Natural killer cell (primary cell): Measurements from ENCODE around the gene TTC22. TPM values are rescaled to one million over a fixed set of nuclear protein-coding genes. Genes with fewer than 3 reads are reported as not detected.

Source experiments
- ATAC-seq, 3 donors: fragments of 150-1000 bp in 2 of 3; fragments of 200-7000 bp in 1 of 3; cut with Tn5 transposase; 1 replicate in 1 of 3; 2 replicates in 2 of 3; pipeline ENCODE4 v1.10.0; 2021; ENCODE audit warnings: mild to moderate bottlenecking in 2 of 3, moderate library complexity in 2 of 3
- DNase-seq, 2 donors: peaks; one replicate each; pipeline versions ENCODE4 v3.0.0 to v3.0.0-alpha.2; 2013 to 2021; ENCODE audit warnings: mixed read lengths in 1 of 2
- H3K27ac ChIP-seq: one replicate; pipeline ENCODE4 v1.5.1; 2013; ENCODE audit warnings: mild to moderate bottlenecking, low read length
- H3K27me3 ChIP-seq: one replicate; pipeline ENCODE4 v1.6.1; 2013; ENCODE audit warnings: low read length; ENCODE audit not compliant: control insufficient read depth, insufficient read depth
- H3K36me3 ChIP-seq: one replicate; pipeline ENCODE4 v1.6.1; 2013; ENCODE audit warnings: low read length; ENCODE audit not compliant: control insufficient read depth, insufficient read depth
- H3K4me1 ChIP-seq: one replicate; pipeline ENCODE4 v1.6.1; 2013; ENCODE audit warnings: low read length; ENCODE audit not compliant: control insufficient read depth, insufficient read depth
- H3K4me3 ChIP-seq: one replicate; pipeline ENCODE4 v1.5.1; 2013; ENCODE audit warnings: low read length
- H3K9me3 ChIP-seq: one replicate; pipeline ENCODE4 v1.6.1; 2013; ENCODE audit warnings: low read length; ENCODE audit not compliant: control insufficient read depth, insufficient read depth
- H3K27ac Mint-ChIP-seq, 2 donors: one replicate each; pipeline ENCODE4 v1.8.0; 2022; ENCODE audit warnings: mild to moderate bottlenecking in 2 of 2, mixed read lengths in 2 of 2, moderate library complexity in 1 of 2
- H3K27me3 Mint-ChIP-seq, 2 donors: one replicate each; pipeline ENCODE4 v1.8.0; 2022; ENCODE audit warnings: low read depth in 2 of 2, mixed read lengths in 2 of 2
- H3K36me3 Mint-ChIP-seq: one replicate; pipeline ENCODE4 v1.8.0; 2022; ENCODE audit warnings: mixed read lengths
- H3K4me1 Mint-ChIP-seq, 2 donors: one replicate each; pipeline ENCODE4 v1.8.0; 2022; ENCODE audit warnings: mixed read lengths in 2 of 2
- H3K4me3 Mint-ChIP-seq: one replicate; pipeline ENCODE4 v1.8.0; 2022; ENCODE audit warnings: mild to moderate bottlenecking, moderate library complexity, mixed read lengths
- H3K9me3 Mint-ChIP-seq, 2 donors: one replicate each; pipeline ENCODE4 v1.8.0; 2022; ENCODE audit warnings: mixed read lengths in 2 of 2
- WGBS: methylation state at CpG from one replicate; pipeline ENCODE4 v1.1.7; 2013; ENCODE audit warnings: missing lambda C conversion rate; ENCODE audit not compliant: insufficient coverage; 5-methylcytosine and 5-hydroxymethylcytosine counted together
- intact Hi-C: fragments of 100-400 bp; cut with micrococcal nuclease; formaldehyde crosslinking; loops from one replicate; pipeline ENCODE4 v1.14.2; 2022
- total RNA-seq, 4 donors: library from RNA; stranded (reverse); fragments of 120-200 nt in 1 of 4; gene quantifications; one replicate each; pipeline versions ENCODE4 v1.2.3 to v1.2.4, GENCODE V29; 2013 to 2022
- TF ChIP-seq, protein P1 (sequence below): fragments of 200-600 bp; IDR thresholded peaks from one replicate; pipeline ENCODE4 v1.8.0; 2022; ENCODE audit warnings: antibody characterized with exemption

The TTC22 gene
- total RNA-seq, 3 donors from 2014 or later (not counting 1 experiment from before 2014, with no cell fraction given) = 17.8 to 30.8 (median 26.5) TPM

DNA sequence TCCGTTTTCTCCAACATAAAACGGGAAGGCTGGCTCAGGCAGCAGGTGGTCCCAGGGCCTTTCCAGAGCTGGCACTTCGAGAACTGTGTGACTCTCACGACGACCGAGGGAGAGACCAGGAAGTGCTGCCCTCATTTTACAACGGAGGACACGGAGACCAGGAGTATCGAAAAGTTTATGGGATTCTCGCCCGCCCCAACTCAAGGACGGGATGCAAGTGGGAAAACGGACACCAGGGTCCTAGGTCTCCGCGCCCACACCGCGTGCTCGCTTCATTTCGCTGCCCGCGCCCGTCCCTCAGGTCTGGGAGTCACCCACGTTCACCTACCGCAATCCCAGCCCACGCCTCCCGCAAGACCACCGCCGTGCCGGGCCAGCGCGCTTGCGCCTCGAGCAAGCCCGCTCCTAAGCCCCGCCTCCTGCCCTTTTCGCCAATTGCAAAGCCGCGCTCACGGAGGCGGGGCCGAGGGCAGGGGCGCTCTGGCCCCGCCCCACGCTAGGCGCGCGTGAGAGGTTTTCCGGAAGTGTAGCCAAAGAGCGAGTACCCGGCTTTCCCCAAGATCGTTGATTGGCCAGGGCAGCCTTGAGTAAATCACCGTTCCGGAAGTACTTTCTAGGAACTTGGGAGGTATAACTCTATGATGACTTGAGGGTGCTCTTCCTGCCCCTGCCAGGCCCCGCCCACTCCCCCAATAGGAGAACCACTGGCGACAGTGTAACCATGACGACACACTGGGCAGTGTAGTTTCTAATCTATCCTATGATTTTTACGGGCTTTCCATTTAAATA lies 36.8 kb downstream of the TTC22 start, which contains the start of gene PARS2:
PARS2 (minus strand) TSS at position 391 of the 789 bp plus-strand sequence. CDS start 5,362 bp downstream, outside the sequence.
- TF ChIP-seq, protein P1, sequence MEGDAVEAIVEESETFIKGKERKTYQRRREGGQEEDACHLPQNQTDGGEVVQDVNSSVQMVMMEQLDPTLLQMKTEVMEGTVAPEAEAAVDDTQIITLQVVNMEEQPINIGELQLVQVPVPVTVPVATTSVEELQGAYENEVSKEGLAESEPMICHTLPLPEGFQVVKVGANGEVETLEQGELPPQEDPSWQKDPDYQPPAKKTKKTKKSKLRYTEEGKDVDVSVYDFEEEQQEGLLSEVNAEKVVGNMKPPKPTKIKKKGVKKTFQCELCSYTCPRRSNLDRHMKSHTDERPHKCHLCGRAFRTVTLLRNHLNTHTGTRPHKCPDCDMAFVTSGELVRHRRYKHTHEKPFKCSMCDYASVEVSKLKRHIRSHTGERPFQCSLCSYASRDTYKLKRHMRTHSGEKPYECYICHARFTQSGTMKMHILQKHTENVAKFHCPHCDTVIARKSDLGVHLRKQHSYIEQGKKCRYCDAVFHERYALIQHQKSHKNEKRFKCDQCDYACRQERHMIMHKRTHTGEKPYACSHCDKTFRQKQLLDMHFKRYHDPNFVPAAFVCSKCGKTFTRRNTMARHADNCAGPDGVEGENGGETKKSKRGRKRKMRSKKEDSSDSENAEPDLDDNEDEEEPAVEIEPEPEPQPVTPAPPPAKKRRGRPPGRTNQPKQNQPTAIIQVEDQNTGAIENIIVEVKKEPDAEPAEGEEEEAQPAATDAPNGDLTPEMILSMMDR = no peak
- H3K4me3 Mint-ChIP-seq = peak within 1 kb of the TSS; percentile 94
- H3K27ac Mint-ChIP-seq = peak within 1 kb of the TSS; percentile 96 to 97

GRCh38 chr1:54763816-54764132 lies 37.3 kb downstream of the TTC22 start:
- H3K4me3 ChIP-seq = peak overlapping the region; percentile 68
- Mint-ChIP-seq H3K4me3 (peak overlapping the region; percentile 94), H3K27ac (peak overlapping the region; percentile 96 to 97), H3K9me3 (no peaks in the 10 kb centered on the region), H3K4me1 (peaks cover 48 to 53% of the 10 kb centered on the region in 2 donors), H3K36me3 (no peaks in the 10 kb centered on the region), H3K27me3 (no peaks in the 10 kb centered on the region)
- ATAC-seq (no peak), DNase-seq (no peak)
- intact Hi-C loops = loop anchor here (1.0 kb wide), 3 partner anchors 38 to 710 kb away; partner anchors contain the start of genes TCEANC2, TMEM59 and TTC22
- no peaks in the 10 kb centered on the region for H3K27me3 ChIP-seq
- peaks cover under 1% of the 10 kb centered on the region for H3K36me3 ChIP-seq
- TF ChIP-seq, protein P1 = no peak
- H3K9me3 ChIP-seq = no peaks in the 10 kb centered on the region
- H3K27ac ChIP-seq = peak overlapping the region; percentile 22
- peaks cover 16% of the 10 kb centered on the region for H3K4me1 ChIP-seq
- 5% methylated on average over 9 of the region's 11 CpGs for WGBS

More for the DNA sequence above, 36.8 kb downstream of the TTC22 start, which contains the start of gene PARS2:
- no peaks in the 10 kb centered on the region for H3K9me3 Mint-ChIP-seq
- H3K4me1 Mint-ChIP-seq = peaks cover 48 to 53% of the 10 kb centered on the region in 2 donors
- no peaks in the 10 kb centered on the region for H3K9me3 ChIP-seq
- ATAC-seq = peak; percentile 89 to 97 (median 93)
- peak within 1 kb of the TSS; percentile 68 for H3K4me3 ChIP-seq
- WGBS = under 1% methylated on average over 54 of the region's 57 CpGs
- no peaks in the 10 kb centered on the region for H3K27me3 ChIP-seq
- H3K36me3 Mint-ChIP-seq = no peaks in the 10 kb centered on the region
- no peaks in the 10 kb centered on the region for H3K27me3 Mint-ChIP-seq
- H3K36me3 ChIP-seq = no peaks in the 10 kb centered on the region
- intact Hi-C loops = loop anchor here (1.0 kb wide), 3 partner anchors 37 to 711 kb away; partner anchors contain the start of genes TCEANC2, TMEM59 and TTC22
- peak; percentile 92 to 99 for DNase-seq
- peak within 1 kb of the TSS; percentile 76 for H3K27ac ChIP-seq
- peaks cover 16% of the 10 kb centered on the region for H3K4me1 ChIP-seq

DNA sequence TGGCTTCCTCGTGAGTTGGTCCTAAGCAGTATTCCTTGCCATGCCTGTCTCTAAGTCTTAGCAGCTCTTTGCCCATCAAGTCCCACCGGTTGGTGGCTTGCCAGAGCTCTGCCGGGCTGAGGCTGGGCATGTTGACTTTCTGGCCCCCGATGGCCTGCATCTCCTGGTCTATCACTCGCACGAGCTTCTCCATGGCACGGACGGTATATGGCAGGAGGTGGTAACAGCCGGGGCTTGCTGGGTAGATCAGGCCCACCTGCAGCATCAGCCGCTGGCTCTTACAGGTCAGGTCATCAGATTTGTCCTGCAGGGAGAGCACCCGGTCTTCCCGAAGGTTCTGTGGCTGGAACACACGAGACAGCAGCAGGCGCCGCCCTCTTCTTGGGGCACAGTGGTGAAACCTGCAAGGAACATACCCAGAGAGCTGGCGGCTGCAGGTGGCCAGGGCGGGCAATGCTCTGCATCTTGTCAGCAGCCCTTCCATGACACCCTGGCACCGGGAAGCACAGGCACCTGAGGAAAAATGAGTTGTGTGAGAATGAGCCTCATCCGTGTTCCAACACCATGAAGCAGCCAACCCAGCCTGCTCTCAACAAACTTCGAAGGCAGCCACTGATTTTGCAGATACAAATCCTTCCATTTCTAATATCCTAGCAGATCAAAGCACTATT lies 42.3 kb downstream of the TTC22 start:
- Mint-ChIP-seq H3K4me1 (peaks cover 17 to 18% of the 10 kb centered on the region in 2 donors), H3K9me3 (no peaks in the 10 kb centered on the region), H3K27ac (no peak overlapping the region), H3K27me3 (no peaks in the 10 kb centered on the region), H3K4me3 (no peak overlapping the region), H3K36me3 (no peaks in the 10 kb centered on the region)
- TF ChIP-seq, protein P1 = no peak
- intact Hi-C loops = no loop called here
- DNase-seq (no peak), ATAC-seq (no peak)
- 97% methylated on average over 20 of the region's 20 CpGs for WGBS
- H3K27ac ChIP-seq = no peak overlapping the region
- H3K36me3 ChIP-seq = peaks cover 11% of the 10 kb centered on the region
- H3K27me3 ChIP-seq = no peaks in the 10 kb centered on the region
- H3K4me3 ChIP-seq = no peak overlapping the region
- H3K4me1 ChIP-seq = peaks cover 4% of the 10 kb centered on the region
- no peaks in the 10 kb centered on the region for H3K9me3 ChIP-seq
